Adrenal gland (tissue), 5 donors: ENCODE data around the gene CD101.

ENCODE experiments used
- POLR2A ChIP-seq, 2 donors: fragments of 450-650 bp; IDR thresholded peaks; one replicate each; pipeline ENCODE4 v1.6.1; 2017; ENCODE audit warnings: antibody characterized with exemption in 2 of 2, mild to moderate bottlenecking in 2 of 2, moderate library complexity in 1 of 2
- TF ChIP-seq, protein P1 (sequence below), 6 experiments: fragments of 450-650 bp in 4 of 6; fragments of 200-600 bp in 2 of 6; sonication (generic) in 1 of 6; IDR thresholded peaks; 1 replicate in 5 of 6; 2 replicates in 1 of 6; pipeline versions ENCODE4 v1.5.1 to v1.8.0; 2016 to 2021; ENCODE audit warnings: antibody characterized with exemption in 6 of 6, mild to moderate bottlenecking in 2 of 6, moderate library complexity in 1 of 6
- donor health status: DM: no; HTN: no; CAD: no.

DNA sequence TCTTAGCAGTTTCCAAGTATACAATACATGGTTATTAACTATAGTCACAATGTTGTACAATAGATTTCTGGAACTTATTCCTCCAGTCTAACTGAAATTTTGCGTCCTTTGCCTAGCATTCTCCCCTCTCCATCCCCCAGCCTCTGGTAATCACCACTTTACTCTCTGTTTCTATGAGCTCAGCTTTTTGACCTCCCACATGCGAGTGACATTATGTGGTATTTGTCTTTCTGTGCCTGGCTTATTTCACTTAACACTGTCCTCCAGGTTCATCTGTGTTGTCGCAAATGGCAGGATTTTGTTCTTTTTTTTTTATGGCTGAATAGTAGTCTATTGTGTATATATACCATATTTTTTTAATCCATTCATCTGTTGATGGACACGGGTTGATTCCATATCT lies 43.9 kb upstream of the CD101 start:
- TF ChIP-seq, protein P1, sequence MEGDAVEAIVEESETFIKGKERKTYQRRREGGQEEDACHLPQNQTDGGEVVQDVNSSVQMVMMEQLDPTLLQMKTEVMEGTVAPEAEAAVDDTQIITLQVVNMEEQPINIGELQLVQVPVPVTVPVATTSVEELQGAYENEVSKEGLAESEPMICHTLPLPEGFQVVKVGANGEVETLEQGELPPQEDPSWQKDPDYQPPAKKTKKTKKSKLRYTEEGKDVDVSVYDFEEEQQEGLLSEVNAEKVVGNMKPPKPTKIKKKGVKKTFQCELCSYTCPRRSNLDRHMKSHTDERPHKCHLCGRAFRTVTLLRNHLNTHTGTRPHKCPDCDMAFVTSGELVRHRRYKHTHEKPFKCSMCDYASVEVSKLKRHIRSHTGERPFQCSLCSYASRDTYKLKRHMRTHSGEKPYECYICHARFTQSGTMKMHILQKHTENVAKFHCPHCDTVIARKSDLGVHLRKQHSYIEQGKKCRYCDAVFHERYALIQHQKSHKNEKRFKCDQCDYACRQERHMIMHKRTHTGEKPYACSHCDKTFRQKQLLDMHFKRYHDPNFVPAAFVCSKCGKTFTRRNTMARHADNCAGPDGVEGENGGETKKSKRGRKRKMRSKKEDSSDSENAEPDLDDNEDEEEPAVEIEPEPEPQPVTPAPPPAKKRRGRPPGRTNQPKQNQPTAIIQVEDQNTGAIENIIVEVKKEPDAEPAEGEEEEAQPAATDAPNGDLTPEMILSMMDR (IDR thresholded peaks at IDR 0.05), result no peak
- TF ChIP-seq POLR2A (IDR thresholded peaks at IDR 0.05), result no peak
